ENCODE data around the gene IPPK.

Gene IPPK

GRCh38 chr9:92614123-92614510 lies 55.8 kb downstream of the IPPK start:
- TF ChIP-seq CTCF (IDR thresholded peaks at IDR 0.05; ENCODE audit: low read depth, low read length), result no peak
- no peak overlapping the region for H3K4me3 ChIP-seq (ENCODE audit: low read depth, low read length)

GRCh38 chr9:92613268-92614122 lies 56.4 kb downstream of the IPPK start:
- H3K4me3 ChIP-seq (ENCODE audit: low read depth, low read length), result no peak overlapping the region
- TF ChIP-seq CTCF (IDR thresholded peaks at IDR 0.05; ENCODE audit: low read depth, low read length), result no peak

GRCh38 chr9:92612816-92613215 lies 57.1 kb downstream of the IPPK start:
- no peak overlapping the region for H3K4me3 ChIP-seq (ENCODE audit: low read depth, low read length)
- no peak for TF ChIP-seq CTCF (IDR thresholded peaks at IDR 0.05; ENCODE audit: low read depth, low read length)

- H3K4me3 ChIP-seq (ENCODE audit: low read depth, low read length), result no peak overlapping the region
- TF ChIP-seq CTCF (IDR thresholded peaks at IDR 0.05; ENCODE audit: low read depth, low read length), result no peak
These were observed 57.6 kb downstream of the IPPK start for GRCh38 chr9:92612292-92612691.

- H3K4me3 ChIP-seq (ENCODE audit: low read depth, low read length), result no peak overlapping the region
- no peak for TF ChIP-seq CTCF (IDR thresholded peaks at IDR 0.05; ENCODE audit: low read depth, low read length)
These were observed 58.2 kb downstream of the IPPK start for GRCh38 chr9:92611621-92612285.

GRCh38 chr9:92610470-92611420 lies 59.2 kb downstream of the IPPK start:
- no peak overlapping the region for H3K4me3 ChIP-seq (ENCODE audit: low read depth, low read length)
- TF ChIP-seq CTCF (IDR thresholded peaks at IDR 0.05; ENCODE audit: low read depth, low read length), result no peak

Measured in WI38 (cell line).